Hepatocyte (in vitro differentiated cells): ENCODE results near the gene DNM2.

Experiments used
- CTCF ChIP-seq: fragments of 200-600 bp; sonication (generic); IDR thresholded peaks from 2 replicates; pipeline ENCODE4 v1.5.1; 2016; ENCODE audit warnings: antibody characterized with exemption, mild to moderate bottlenecking; ENCODE audit not compliant: poor library complexity
- EZH2 ChIP-seq: fragments of 200-600 bp; sonication (generic); IDR thresholded peaks from 2 replicates; pipeline ENCODE4 v1.6.1; 2016; ENCODE audit warnings: antibody characterized with exemption, mild to moderate bottlenecking, borderline replicate concordance

- no peak for TF ChIP-seq CTCF
- TF ChIP-seq EZH2 = no peak
Observed at GRCh38 chr19:10726268-10726667, 8.4 kb downstream of the DNM2 start.
